ENCODE measurements around the gene CD6. TPM values are rescaled to one million over a fixed set of nuclear protein-coding genes. Genes with fewer than 3 reads are reported as not detected.

CD6 gene
- total and polyA plus RNA-seq, 12 donors = 0.22 to 8.4 (median 2.1) TPM

- no peak for TF ChIP-seq CTCF (IDR thresholded peaks at IDR 0.05)
- no peak for TF ChIP-seq POLR2A (IDR thresholded peaks at IDR 0.05)
These were observed 71.6 kb downstream of the CD6 start for GRCh38 chr11:61042961-61043540.

GRCh38 chr11:61045271-61045670 lies 73.8 kb downstream of the CD6 start:
- Histone ChIP-seq H3K27me3 (no peaks in the 10 kb centered on the region), H3K4me1 (replicated peaks in 1 of 2) (no peaks in the 10 kb centered on the region), H3K27ac (no peak overlapping the region), H3K9me3 (replicated peaks in 1 of 3) (no peaks in the 10 kb centered on the region), H3K4me3 (no peak overlapping the region), H3K36me3 (replicated peaks in 1 of 2) (no peaks in the 10 kb centered on the region)
- TF ChIP-seq CTCF (IDR thresholded peaks at IDR 0.05) (no peak), POLR2A (IDR thresholded peaks at IDR 0.05) (no peak)
- WGBS, 4 donors = 69 to 89% (median 72%) methylated on average over 7 of the region's 7 CpGs
- DNase-seq = no peak
- intact Hi-C loops (cut with DNase I) = no loop called here

More at GRCh38 chr11:61042961-61043540, 71.6 kb downstream of the CD6 start:
- Histone ChIP-seq H3K36me3 (replicated peaks in 1 of 2) (no peaks in the 10 kb centered on the region), H3K9me3 (replicated peaks in 1 of 3) (no peaks in the 10 kb centered on the region), H3K27ac (no peak overlapping the region), H3K4me3 (no peak overlapping the region), H3K4me1 (replicated peaks in 1 of 2) (no peaks in the 10 kb centered on the region), H3K27me3 (no peaks in the 10 kb centered on the region)
- 90 to 93% (median 91%) methylated on average over 14 of the region's 14 CpGs for WGBS, 4 donors
- intact Hi-C loops (cut with DNase I) = no loop called here
- no peak for DNase-seq

GRCh38 chr11:61046833-61047232 lies 75.4 kb downstream of the CD6 start:
- no peak for TF ChIP-seq CTCF (IDR thresholded peaks at IDR 0.05)
- TF ChIP-seq POLR2A (IDR thresholded peaks at IDR 0.05) = no peak
- DNase-seq = no peak
- Histone ChIP-seq H3K27me3 (no peaks in the 10 kb centered on the region), H3K27ac (no peak overlapping the region), H3K4me3 (no peak overlapping the region), H3K9me3 (replicated peaks in 1 of 3) (no peaks in the 10 kb centered on the region), H3K4me1 (replicated peaks in 1 of 2) (no peaks in the 10 kb centered on the region), H3K36me3 (replicated peaks in 1 of 2) (no peaks in the 10 kb centered on the region)
- 41 to 78% (median 61%) methylated on average over 2 of the region's 2 CpGs for WGBS, 4 donors
- intact Hi-C loops (cut with DNase I) = no loop called here

GRCh38 chr11:61048368-61049062 lies 77.0 kb downstream of the CD6 start:
- Histone ChIP-seq H3K4me1 (replicated peaks in 1 of 2) (no peaks in the 10 kb centered on the region), H3K27ac (no peak overlapping the region), H3K9me3 (replicated peaks in 1 of 3) (no peaks in the 10 kb centered on the region), H3K4me3 (no peak overlapping the region), H3K27me3 (no peaks in the 10 kb centered on the region), H3K36me3 (replicated peaks in 1 of 2) (no peaks in the 10 kb centered on the region)
- WGBS, 4 donors = 74 to 81% (median 79%) methylated on average over 12 of the region's 12 CpGs
- no peak for DNase-seq
- TF ChIP-seq POLR2A (IDR thresholded peaks at IDR 0.05) = no peak
- TF ChIP-seq CTCF (IDR thresholded peaks at IDR 0.05) = no peak
- intact Hi-C loops (cut with DNase I) = no loop called here
